ENCODE data around the gene ITPRIP. TPM values are rescaled to one million over a fixed set of nuclear protein-coding genes. Genes with fewer than 3 reads are reported as not detected.

Gene ITPRIP
- total RNA-seq, 1 donor from 2014 or later, result 14.5 TPM

GRCh38 chr10:104311184-104311720 is 27.0 kb downstream of the ITPRIP start:
- no peaks in the 10 kb centered on the region for H3K9me3 Mint-ChIP-seq (ENCODE audit: low read depth)
- H3K27ac Mint-ChIP-seq (ENCODE audit: unreplicated experiment), result peak overlapping the region; percentile 93
- H3K4me3 Mint-ChIP-seq (ENCODE audit: unreplicated experiment), result no peak overlapping the region

GRCh38 chr10:104309980-104310978 is 28.0 kb downstream of the ITPRIP start:
- peaks cover 12% of the 10 kb centered on the region for H3K36me3 Mint-ChIP-seq (ENCODE audit: low read depth)
- H3K4me3 Mint-ChIP-seq (ENCODE audit: unreplicated experiment), result no peak overlapping the region
- no peaks in the 10 kb centered on the region for H3K27me3 Mint-ChIP-seq (ENCODE audit: low read depth)
- no peak for TF ChIP-seq CTCF (IDR thresholded peaks at IDR 0.05)
- peaks cover 50% of the 10 kb centered on the region for H3K4me1 Mint-ChIP-seq (ENCODE audit: low read depth)
- DNase-seq (ENCODE audit: low spot score), result no peak
- peak overlapping the region; percentile 93 for H3K27ac Mint-ChIP-seq (ENCODE audit: unreplicated experiment)
- no peaks in the 10 kb centered on the region for H3K9me3 Mint-ChIP-seq (ENCODE audit: low read depth)

More at GRCh38 chr10:104311184-104311720, 27.0 kb downstream of the ITPRIP start:
- no peaks in the 10 kb centered on the region for H3K27me3 Mint-ChIP-seq (ENCODE audit: low read depth)
- peaks cover 45% of the 10 kb centered on the region for H3K4me1 Mint-ChIP-seq (ENCODE audit: low read depth)
- no peak for DNase-seq (ENCODE audit: low spot score)
- peaks cover 12% of the 10 kb centered on the region for H3K36me3 Mint-ChIP-seq (ENCODE audit: low read depth)
- TF ChIP-seq CTCF (IDR thresholded peaks at IDR 0.05), result no peak

DNA sequence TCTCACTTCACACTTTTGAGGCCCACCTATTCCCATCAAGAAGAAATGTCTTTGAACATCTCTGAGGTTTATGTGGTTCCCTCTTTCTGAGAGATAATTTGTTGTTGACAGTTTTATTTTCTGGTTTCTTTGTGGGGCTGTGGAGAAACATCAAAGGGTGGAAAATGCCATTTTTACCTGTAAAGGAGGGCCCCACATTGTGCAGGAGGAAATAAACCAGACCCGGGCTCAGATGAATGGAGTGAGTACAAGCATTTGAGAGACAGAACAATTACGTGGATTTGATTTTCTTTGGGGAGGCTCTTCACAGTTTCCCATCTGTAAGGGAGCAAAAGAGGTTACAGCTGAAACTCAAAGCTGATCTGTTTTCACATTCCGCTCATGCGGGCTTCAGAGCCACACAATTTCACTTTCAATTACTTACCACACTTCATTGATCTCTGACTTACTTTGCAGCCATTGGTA is 29.8 kb downstream of the ITPRIP start:
- no peaks in the 10 kb centered on the region for H3K27me3 Mint-ChIP-seq (ENCODE audit: low read depth)
- peaks cover 54% of the 10 kb centered on the region for H3K4me1 Mint-ChIP-seq (ENCODE audit: low read depth)
- TF ChIP-seq CTCF (IDR thresholded peaks at IDR 0.05), result no peak
- DNase-seq (ENCODE audit: low spot score), result no peak
- H3K36me3 Mint-ChIP-seq (ENCODE audit: low read depth), result peaks cover 8% of the 10 kb centered on the region
- H3K4me3 Mint-ChIP-seq (ENCODE audit: unreplicated experiment), result no peak overlapping the region
- H3K27ac Mint-ChIP-seq (ENCODE audit: unreplicated experiment), result no peak overlapping the region
- no peaks in the 10 kb centered on the region for H3K9me3 Mint-ChIP-seq (ENCODE audit: low read depth)

DNA sequence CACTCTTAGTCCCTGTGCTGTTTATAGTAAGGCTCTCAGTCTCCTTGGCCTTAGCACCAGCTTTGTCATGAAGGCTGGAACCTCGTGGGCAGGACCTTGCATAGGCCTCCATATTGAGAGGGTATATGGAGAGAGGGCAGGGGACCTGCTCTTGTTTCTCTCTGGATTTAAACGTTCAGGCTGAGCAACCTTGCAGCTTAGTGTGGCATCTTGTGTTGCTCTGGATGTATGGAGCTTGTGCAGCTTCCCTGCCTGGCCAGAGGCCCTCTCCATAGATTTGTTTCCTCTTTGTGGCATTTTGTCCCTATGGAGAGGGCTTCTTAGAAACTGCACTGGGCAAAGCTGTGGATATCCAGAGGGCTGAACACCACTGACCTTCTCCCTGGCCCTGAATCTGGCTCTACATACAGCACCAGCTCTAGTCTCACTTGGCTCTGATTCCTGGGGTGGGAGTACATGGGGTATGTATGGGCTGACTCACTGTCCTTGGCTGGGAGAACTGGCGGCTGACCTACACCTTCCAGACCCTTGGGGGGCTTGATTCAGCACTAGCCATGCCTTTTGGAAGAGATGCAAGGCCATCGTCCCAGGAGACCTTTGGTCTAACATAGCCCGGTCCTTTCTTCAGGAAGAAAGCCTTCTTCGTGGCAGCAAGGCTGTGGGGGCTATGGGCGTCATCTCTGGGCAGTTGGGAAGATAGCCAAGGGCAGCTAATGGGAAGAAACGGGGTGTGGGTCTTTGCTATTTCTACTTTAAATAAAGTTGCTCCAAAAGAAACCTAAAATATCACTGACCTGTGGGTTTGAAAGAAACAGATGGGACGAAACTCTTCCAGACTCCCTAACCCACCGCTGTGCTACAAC is 30.5 kb downstream of the ITPRIP start:
- Mint-ChIP-seq H3K4me1 (ENCODE audit: low read depth) (peaks cover 54% of the 10 kb centered on the region), H3K4me3 (ENCODE audit: unreplicated experiment) (no peak overlapping the region), H3K27ac (ENCODE audit: unreplicated experiment) (peak overlapping the region; percentile 65), H3K9me3 (ENCODE audit: low read depth) (peaks cover 5% of the 10 kb centered on the region), H3K27me3 (ENCODE audit: low read depth) (no peaks in the 10 kb centered on the region), H3K36me3 (ENCODE audit: low read depth) (peaks cover 4% of the 10 kb centered on the region)
- TF ChIP-seq CTCF (IDR thresholded peaks at IDR 0.05), result no peak
- no peak for DNase-seq (ENCODE audit: low spot score)

DNA sequence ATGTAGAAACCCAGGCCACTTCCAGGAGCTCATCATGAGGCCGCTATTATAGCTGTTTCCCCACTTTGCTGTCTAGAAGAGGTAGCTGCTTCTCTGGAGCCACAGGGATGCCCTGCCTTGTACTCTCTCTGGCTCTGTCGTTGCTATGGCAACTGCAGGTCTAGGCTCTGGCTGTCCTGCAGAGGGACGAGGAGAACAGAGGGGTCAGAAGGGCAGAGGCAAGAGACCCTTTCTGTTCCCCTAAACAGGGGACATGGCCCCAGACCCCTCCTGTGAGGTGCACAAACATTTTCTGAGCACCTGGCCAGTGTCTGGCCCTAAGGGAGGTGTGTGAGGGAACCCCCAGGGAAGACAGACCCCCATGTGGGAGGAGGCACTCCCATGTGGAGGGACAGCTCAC is 31.4 kb downstream of the ITPRIP start:
- Mint-ChIP-seq H3K36me3 (ENCODE audit: low read depth) (no peaks in the 10 kb centered on the region), H3K27ac (ENCODE audit: unreplicated experiment) (no peak overlapping the region), H3K9me3 (ENCODE audit: low read depth) (peaks cover 5% of the 10 kb centered on the region), H3K4me3 (ENCODE audit: unreplicated experiment) (no peak overlapping the region), H3K4me1 (ENCODE audit: low read depth) (peaks cover 46% of the 10 kb centered on the region), H3K27me3 (ENCODE audit: low read depth) (no peaks in the 10 kb centered on the region)
- no peak for TF ChIP-seq CTCF (IDR thresholded peaks at IDR 0.05)
- no peak for DNase-seq (ENCODE audit: low spot score)

Data from chondrocyte (in vitro differentiated cells).